ENCODE data around the gene PPP1R13B. TPM values are rescaled to one million over a fixed set of nuclear protein-coding genes. Genes with fewer than 3 reads are reported as not detected.

PPP1R13B gene
- total RNA-seq, 4 donors from 2014 or later = 10.4 to 24.6 (median 11.8) TPM

DNA sequence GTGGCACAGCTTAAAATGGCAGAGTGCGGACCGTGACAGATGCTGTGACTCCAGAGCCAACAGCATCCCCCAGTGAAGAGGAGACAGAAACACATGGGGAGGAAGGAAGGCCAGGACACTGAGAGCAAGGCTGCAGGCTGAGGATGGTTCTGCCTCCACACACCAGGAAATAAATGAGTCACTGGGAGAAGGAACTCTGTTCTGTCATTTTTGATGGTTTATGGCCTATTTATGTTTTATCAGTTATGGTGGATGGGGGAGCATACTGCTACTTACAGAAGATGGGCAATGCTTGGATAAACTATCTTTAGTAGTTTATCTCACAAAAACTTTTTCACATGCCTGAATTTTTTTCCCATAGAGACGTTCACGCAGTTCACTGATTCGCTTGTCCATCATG lies 97.9 kb downstream of the PPP1R13B start:
- DNase-seq (no peak), ATAC-seq (no peak)
- Histone ChIP-seq H3K27ac (no peak overlapping the region), H3K4me1 (no peaks in the 10 kb centered on the region), H3K9me3 (no peaks in the 10 kb centered on the region), H3K36me3 (peaks cover 0 to 15% of the 10 kb centered on the region in 2 donors), H3K27me3 (no peaks in the 10 kb centered on the region), H3K4me3 (no peak overlapping the region)
- intact Hi-C loops (cut with DNase I; ENCODE audit: low total_unique reads) (no loop called here), in situ Hi-C loops (cut with MboI; ENCODE audit: low sequenced_read_pairs in 4 of 4) (no loop called here)
- TF ChIP-seq, protein P1, sequence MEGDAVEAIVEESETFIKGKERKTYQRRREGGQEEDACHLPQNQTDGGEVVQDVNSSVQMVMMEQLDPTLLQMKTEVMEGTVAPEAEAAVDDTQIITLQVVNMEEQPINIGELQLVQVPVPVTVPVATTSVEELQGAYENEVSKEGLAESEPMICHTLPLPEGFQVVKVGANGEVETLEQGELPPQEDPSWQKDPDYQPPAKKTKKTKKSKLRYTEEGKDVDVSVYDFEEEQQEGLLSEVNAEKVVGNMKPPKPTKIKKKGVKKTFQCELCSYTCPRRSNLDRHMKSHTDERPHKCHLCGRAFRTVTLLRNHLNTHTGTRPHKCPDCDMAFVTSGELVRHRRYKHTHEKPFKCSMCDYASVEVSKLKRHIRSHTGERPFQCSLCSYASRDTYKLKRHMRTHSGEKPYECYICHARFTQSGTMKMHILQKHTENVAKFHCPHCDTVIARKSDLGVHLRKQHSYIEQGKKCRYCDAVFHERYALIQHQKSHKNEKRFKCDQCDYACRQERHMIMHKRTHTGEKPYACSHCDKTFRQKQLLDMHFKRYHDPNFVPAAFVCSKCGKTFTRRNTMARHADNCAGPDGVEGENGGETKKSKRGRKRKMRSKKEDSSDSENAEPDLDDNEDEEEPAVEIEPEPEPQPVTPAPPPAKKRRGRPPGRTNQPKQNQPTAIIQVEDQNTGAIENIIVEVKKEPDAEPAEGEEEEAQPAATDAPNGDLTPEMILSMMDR (IDR thresholded peaks at IDR 0.05 in 4 of 5, conservative IDR thresholded peaks at IDR 0.05 in 1 of 5) = no peak
- TF ChIP-seq POLR2A (IDR thresholded peaks at IDR 0.05) = no peak

- Histone ChIP-seq H3K4me1 (no peaks in the 10 kb centered on the region), H3K36me3 (peaks cover 0 to 15% of the 10 kb centered on the region in 2 donors), H3K27ac (no peak overlapping the region), H3K27me3 (no peaks in the 10 kb centered on the region), H3K4me3 (no peak overlapping the region), H3K9me3 (no peaks in the 10 kb centered on the region)
- DNase-seq (no peak), ATAC-seq (no peak)
- in situ Hi-C loops (cut with MboI; ENCODE audit: low sequenced_read_pairs in 4 of 4) (no loop called here), intact Hi-C loops (cut with DNase I; ENCODE audit: low total_unique reads) (no loop called here)
- TF ChIP-seq, protein P1 (IDR thresholded peaks at IDR 0.05 in 4 of 5, conservative IDR thresholded peaks at IDR 0.05 in 1 of 5) = no peak
- TF ChIP-seq POLR2A (IDR thresholded peaks at IDR 0.05) = no peak
These were observed 98.9 kb downstream of the PPP1R13B start for GRCh38 chr14:103748534-103748857.

DNA sequence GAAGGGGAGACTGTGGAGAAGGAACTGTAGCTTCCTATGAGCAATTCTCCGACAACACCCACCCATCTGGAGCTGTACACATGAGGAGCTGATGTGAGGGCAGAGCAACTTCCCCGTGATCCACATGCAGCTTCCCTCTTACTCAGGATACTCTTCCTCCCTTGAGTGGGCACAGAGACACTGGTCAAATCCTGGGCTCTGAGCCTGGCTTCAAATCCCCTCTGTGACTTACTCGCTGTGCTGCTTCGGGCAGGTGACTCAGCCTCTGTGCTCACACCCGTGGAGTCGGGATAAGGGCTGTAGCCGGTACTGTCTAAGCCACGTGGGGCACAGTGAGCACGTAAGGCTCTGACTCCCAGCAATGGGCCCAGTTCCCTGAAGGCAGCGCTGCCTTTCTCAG lies 100.7 kb downstream of the PPP1R13B start:
- Histone ChIP-seq H3K9me3 (no peaks in the 10 kb centered on the region), H3K27ac (no peak overlapping the region), H3K27me3 (no peaks in the 10 kb centered on the region), H3K4me1 (no peaks in the 10 kb centered on the region), H3K36me3 (peaks cover 0 to 10% of the 10 kb centered on the region in 2 donors), H3K4me3 (no peak overlapping the region)
- ATAC-seq (no peak), DNase-seq (no peak)
- TF ChIP-seq, protein P1 (IDR thresholded peaks at IDR 0.05 in 4 of 5, conservative IDR thresholded peaks at IDR 0.05 in 1 of 5) = no peak
- in situ Hi-C loops (cut with MboI; ENCODE audit: low sequenced_read_pairs in 4 of 4) = no loop called here
- intact Hi-C loops (cut with DNase I; ENCODE audit: low total_unique reads) = no loop called here

DNA sequence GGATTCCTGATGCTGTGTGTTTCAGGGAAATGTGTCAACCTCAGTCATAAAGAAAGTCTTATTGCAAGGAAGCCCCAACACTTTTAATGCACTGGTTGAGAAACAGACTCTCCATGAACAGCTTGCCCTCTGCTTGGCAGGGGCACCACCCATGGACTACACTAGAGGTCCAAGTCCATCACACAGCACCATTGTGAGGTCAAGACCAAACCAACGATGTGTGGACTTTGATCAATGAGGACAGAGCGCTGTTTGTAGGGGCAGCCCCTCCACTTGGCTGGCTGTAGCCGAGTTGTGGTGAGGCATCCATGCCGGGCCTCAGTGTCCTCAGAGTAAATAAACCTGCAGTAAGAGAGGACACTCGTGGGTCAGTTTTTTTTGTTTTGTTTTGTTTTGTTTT lies 102.0 kb downstream of the PPP1R13B start:
- no peaks in the 10 kb centered on the region for H3K4me1 ChIP-seq
- TF ChIP-seq, protein P1 (IDR thresholded peaks at IDR 0.05 in 4 of 5, conservative IDR thresholded peaks at IDR 0.05 in 1 of 5) = no peak
- TF ChIP-seq POLR2A (IDR thresholded peaks at IDR 0.05) = no peak
- DNase-seq (no peak), ATAC-seq (no peak)
- H3K27me3 ChIP-seq = no peaks in the 10 kb centered on the region
- H3K4me3 ChIP-seq = no peak overlapping the region
- intact Hi-C loops (cut with DNase I; ENCODE audit: low total_unique reads) (no loop called here), in situ Hi-C loops (cut with MboI; ENCODE audit: low sequenced_read_pairs in 4 of 4) (no loop called here)
- H3K36me3 ChIP-seq = peaks cover 0 to 18% of the 10 kb centered on the region in 2 donors
- H3K27ac ChIP-seq = no peak overlapping the region
- H3K9me3 ChIP-seq = no peaks in the 10 kb centered on the region

DNA sequence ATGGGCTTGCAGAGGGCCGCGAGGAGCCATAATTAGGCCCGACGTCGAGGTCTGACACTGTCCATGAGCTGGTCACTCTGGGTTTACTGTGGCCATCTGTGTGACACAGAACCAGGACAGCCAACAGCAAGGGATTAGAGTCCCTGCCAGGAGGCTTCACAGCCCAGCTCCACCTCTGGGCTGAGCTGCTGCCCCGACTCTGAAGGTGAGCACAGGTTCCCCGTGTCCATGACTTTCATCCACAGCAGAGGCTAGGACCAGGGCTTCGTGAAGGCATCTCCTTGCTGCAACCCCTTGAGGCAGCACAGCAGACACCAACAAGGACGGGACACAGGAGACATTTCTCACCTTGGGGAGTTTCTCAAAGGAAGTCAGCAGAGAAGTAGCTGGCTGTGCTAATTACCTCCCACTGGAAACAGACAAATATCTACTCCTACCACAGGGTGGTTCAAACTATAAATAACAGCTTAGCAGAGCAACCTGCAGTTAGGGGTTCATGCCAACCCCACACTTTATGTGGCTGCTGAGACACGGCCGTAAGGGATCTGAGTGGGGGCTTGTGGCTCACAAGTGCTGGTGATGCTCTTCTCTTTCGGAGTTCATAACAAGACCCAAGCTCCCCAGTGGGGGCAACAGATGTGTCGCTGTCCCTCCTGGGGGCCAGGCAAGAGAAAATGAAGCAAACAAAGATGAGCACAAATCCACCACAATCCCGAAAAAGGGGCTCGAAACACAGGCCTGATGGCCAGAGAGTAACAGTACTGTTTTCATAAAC lies 102.6 kb downstream of the PPP1R13B start:
- H3K4me3 ChIP-seq = no peak overlapping the region
- peaks cover 0 to 24% of the 10 kb centered on the region in 2 donors for H3K36me3 ChIP-seq
- no peaks in the 10 kb centered on the region for H3K4me1 ChIP-seq
- in situ Hi-C loops (cut with MboI; ENCODE audit: low sequenced_read_pairs in 4 of 4) (no loop called here), intact Hi-C loops (cut with DNase I; ENCODE audit: low total_unique reads) (no loop called here)
- DNase-seq (no peak), ATAC-seq (no peak)
- H3K9me3 ChIP-seq = no peaks in the 10 kb centered on the region
- H3K27me3 ChIP-seq = no peaks in the 10 kb centered on the region
- TF ChIP-seq POLR2A (IDR thresholded peaks at IDR 0.05) = no peak
- TF ChIP-seq, protein P1 (IDR thresholded peaks at IDR 0.05 in 4 of 5, conservative IDR thresholded peaks at IDR 0.05 in 1 of 5) = no peak
- no peak overlapping the region for H3K27ac ChIP-seq
